Measurements from ENCODE around the gene NRG3.

NRG3 gene

DNA sequence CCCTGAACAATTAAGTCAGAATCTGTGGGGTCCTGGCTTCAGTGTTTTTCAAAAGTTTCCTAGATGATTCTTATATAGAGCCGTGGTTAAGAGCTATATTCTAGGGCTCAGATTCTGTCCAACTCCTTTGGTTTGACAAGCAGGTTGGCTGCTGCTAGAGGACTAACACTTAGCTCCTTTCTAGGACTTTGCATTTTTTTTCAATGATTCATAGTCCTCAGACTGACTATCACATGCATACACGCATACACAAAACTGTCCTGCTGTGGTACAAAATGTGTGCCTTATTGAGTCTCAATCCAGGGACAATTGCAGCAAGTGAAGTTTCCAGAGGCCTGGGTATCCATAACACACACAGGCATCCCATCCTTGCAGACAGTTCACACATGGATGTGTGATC lies 392.0 kb downstream of the NRG3 start:
- TF ChIP-seq, protein P1, sequence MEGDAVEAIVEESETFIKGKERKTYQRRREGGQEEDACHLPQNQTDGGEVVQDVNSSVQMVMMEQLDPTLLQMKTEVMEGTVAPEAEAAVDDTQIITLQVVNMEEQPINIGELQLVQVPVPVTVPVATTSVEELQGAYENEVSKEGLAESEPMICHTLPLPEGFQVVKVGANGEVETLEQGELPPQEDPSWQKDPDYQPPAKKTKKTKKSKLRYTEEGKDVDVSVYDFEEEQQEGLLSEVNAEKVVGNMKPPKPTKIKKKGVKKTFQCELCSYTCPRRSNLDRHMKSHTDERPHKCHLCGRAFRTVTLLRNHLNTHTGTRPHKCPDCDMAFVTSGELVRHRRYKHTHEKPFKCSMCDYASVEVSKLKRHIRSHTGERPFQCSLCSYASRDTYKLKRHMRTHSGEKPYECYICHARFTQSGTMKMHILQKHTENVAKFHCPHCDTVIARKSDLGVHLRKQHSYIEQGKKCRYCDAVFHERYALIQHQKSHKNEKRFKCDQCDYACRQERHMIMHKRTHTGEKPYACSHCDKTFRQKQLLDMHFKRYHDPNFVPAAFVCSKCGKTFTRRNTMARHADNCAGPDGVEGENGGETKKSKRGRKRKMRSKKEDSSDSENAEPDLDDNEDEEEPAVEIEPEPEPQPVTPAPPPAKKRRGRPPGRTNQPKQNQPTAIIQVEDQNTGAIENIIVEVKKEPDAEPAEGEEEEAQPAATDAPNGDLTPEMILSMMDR (IDR thresholded peaks at IDR 0.05; ENCODE audit: low read depth, low read length), result no peak
- H3K4me3 ChIP-seq (ENCODE audit: low read depth, low read length), result no peak overlapping the region
- in situ Hi-C loops (cut with HindIII; ENCODE audit: low sequenced_read_pairs), result no loop called here
- no peak for DNase-seq (ENCODE audit: low read depth, low spot score)

DNA sequence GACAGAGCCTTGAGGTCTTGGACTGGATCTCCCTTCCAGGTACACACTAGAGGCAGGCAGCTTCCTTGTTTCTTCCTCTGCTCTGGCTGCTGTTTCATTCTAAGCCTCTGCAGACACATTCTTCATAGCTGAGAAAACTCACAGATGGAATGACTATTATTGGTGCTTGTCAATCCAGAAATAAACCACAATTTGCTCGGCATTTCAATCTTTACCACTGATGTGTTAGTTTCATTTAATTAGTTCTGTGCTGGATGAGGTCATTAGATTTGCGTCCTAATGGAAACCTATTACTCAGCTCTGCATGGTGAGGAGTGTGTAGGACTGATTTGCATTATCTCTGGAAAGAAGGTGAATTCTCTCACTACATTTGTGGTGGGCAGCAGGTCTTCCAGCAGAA lies 392.5 kb downstream of the NRG3 start:
- H3K4me3 ChIP-seq (ENCODE audit: low read depth, low read length), result no peak overlapping the region
- in situ Hi-C loops (cut with HindIII; ENCODE audit: low sequenced_read_pairs), result no loop called here
- TF ChIP-seq, protein P1 (IDR thresholded peaks at IDR 0.05; ENCODE audit: low read depth, low read length), result no peak
- no peak for DNase-seq (ENCODE audit: low read depth, low spot score)

DNA sequence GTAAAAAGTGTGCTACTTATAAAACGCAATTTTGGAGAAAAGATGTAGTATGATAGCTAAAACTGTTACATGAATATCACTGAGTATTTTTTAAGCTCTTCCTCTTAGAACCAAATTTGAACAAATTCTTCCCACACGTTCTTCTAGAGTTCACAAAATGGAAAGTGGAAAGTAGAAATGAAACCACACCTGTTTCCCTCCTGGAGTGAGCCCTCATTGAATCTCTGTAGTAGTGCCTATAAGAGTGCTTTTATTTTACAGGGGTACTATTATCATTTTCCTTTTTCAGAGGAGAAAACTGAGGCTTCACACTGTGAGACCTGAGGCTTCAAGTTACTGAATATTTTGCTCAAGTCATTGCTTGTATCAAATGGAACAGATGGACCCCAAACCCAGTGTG lies 393.0 kb downstream of the NRG3 start:
- in situ Hi-C loops (cut with HindIII; ENCODE audit: low sequenced_read_pairs), result no loop called here
- H3K4me3 ChIP-seq (ENCODE audit: low read depth, low read length), result no peak overlapping the region
- TF ChIP-seq, protein P1 (IDR thresholded peaks at IDR 0.05; ENCODE audit: low read depth, low read length), result no peak
- no peak for DNase-seq (ENCODE audit: low read depth, low spot score)

DNA sequence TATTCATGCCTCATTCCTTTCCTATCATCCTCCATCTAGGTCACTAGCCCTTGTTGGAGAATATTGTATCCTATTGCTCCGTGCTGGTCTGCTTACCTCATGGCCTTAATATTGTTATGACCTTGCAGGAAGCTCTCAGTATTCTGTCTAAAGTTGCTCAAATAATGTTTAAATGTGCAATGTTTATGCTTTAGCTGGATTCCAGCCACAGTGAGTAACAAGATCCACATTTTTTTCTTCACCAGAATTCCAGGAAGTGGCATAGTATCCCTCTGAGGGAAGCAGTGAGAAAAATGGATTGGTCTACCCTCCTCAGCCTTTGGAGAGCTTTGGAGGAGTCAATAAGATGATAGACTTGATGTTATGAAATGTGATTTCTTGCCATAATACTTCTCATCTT lies 402.6 kb downstream of the NRG3 start:
- TF ChIP-seq, protein P1 (IDR thresholded peaks at IDR 0.05; ENCODE audit: low read depth, low read length), result no peak
- in situ Hi-C loops (cut with HindIII; ENCODE audit: low sequenced_read_pairs), result no loop called here
- H3K4me3 ChIP-seq (ENCODE audit: low read depth, low read length), result no peak overlapping the region
- DNase-seq (ENCODE audit: low read depth, low spot score), result no peak

DNA sequence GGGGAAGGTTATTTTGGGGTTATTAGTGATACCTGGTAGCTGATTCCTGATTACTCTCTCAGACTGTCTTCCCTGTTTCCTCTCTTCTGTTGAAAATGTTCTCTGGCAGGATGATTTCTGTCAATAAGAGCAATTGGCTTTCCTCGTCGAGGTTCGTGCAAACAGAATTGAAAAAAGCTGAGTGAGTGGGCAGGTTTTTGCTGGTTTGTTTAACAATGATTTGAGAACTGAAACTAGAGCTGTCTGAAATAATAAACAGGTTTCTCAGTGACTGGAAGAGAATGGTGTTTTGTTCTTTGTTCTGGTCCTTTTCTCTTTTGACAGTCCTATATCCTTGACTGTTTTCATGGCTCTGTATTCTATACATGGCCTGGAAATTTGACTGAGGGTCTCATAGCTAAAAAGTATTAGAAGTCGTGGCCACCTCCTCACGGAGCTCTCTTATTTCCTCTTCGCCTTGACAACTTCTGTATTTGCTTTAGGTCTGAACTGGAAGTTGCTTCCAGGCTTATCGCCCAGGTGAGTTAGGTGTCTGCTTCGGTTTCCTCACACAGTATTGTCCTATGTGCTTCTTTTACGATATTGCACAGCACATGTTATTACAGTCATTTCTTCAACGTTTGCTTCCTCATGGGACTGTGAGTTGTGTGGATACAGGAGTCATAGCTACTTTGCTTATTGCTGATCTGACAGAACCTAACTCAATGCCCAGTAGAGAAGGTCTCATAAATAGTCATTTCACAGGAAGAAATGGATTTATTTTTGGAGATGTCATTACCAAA lies 403.6 kb downstream of the NRG3 start:
- DNase-seq (ENCODE audit: low read depth, low spot score), result no peak
- in situ Hi-C loops (cut with HindIII; ENCODE audit: low sequenced_read_pairs), result no loop called here
- H3K4me3 ChIP-seq (ENCODE audit: low read depth, low read length), result no peak overlapping the region
- TF ChIP-seq, protein P1 (IDR thresholded peaks at IDR 0.05; ENCODE audit: low read depth, low read length), result no peak

DNA sequence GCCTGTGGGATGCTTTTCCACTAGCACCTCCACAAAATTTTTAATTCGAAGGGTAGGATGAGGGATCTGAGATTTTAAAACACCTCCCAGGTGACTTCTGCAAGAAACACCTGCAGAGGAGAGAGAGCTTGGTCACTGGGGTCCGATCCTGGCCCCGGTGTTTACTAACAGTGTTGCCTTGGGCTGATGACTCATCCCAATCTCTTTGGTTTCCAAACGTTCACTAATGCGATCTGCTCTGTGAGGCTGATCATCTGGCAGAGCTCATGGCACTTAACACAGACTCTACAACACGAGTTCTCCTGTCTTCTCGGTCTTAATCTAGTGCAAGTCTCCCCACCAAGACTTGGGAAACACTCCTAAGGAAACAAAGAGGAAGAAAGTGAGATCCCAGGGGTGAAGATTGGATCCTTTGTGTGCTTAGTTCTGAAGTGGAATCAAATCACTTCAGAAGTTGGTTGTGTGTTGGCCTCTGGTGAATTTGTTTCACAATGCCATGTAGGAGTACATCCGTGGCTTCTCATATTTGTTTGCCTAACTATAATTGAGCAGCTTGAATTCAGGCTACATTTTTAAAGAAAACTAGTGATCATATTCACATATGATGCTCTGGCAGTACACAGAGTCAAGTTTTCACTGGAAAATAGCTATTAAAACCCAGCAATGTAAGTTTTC lies 407.9 kb downstream of the NRG3 start:
- in situ Hi-C loops (cut with HindIII; ENCODE audit: low sequenced_read_pairs), result no loop called here
- TF ChIP-seq, protein P1 (IDR thresholded peaks at IDR 0.05; ENCODE audit: low read depth, low read length), result no peak
- no peak for DNase-seq (ENCODE audit: low read depth, low spot score)
- H3K4me3 ChIP-seq (ENCODE audit: low read depth, low read length), result no peak overlapping the region
